GM20000 (cell line): ENCODE results near the gene EIF2A.
"Not testable (repeated sequence)": the region's sequence is repeated elsewhere in the genome, so short reads cannot be mapped to it uniquely, and the experiment has no call there.

ENCODE experiments used
- DNase-seq: peaks from one replicate; pipeline ENCODE4 v3.0.0; 2012; ENCODE audit warnings: low spot score
- CTCF ChIP-seq: IDR thresholded peaks from 2 replicates; pipeline ENCODE4 v1.5.1; 2012; ENCODE audit warnings: mild to moderate bottlenecking, control low read depth; ENCODE audit errors: extremely low read depth, missing control alignments

Gene EIF2A

DNA sequence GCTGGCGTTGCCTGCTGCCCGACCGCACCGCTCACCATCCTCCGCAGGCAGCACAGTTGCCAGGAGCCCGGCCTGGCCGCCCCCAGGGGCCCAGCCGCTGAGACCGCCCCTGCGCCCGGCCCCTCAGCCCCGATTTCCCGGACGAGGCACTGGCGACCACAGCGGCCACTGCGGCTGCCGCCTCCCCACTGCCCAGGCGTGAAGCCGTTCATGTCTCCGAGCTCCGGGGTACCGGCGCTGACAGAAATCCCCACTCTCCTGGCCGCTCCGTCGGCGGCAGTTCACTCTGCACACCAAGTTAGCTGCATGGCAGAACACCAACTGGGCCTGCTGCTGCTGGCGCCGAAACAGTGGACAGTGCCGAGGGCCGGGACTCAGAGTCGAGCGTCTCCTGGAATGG is 65.1 kb downstream of the EIF2A start:
- DNase-seq = no peak
- TF ChIP-seq CTCF = no peak

- DNase-seq = no peak
- no peak for TF ChIP-seq CTCF
Observed at GRCh38 chr3:150612494-150612893, 65.9 kb downstream of the EIF2A start.

- TF ChIP-seq CTCF = no peak
- DNase-seq = no peak
Observed at GRCh38 chr3:150613034-150613433, 66.4 kb downstream of the EIF2A start.

- no peak for DNase-seq
- TF ChIP-seq CTCF = no peak
Observed at GRCh38 chr3:150613709-150614480, 67.3 kb downstream of the EIF2A start.

- no peak for TF ChIP-seq CTCF
- DNase-seq = no peak
Observed at GRCh38 chr3:150620002-150620689, 73.6 kb downstream of the EIF2A start.

GRCh38 chr3:150622955-150623354 is 76.4 kb downstream of the EIF2A start:
- not testable (repeated sequence) for DNase-seq

- TF ChIP-seq CTCF = no peak
- no peak for DNase-seq
Observed at GRCh38 chr3:150623945-150624344, 77.4 kb downstream of the EIF2A start.
